Astrocyte (in vitro differentiated cells and primary cell): ENCODE results near the gene KCNA2.

ENCODE experiments used
- EZH2 ChIP-seq: IDR thresholded peaks from 2 replicates; pipeline ENCODE4 v1.6.1; 2012; ENCODE audit warnings: mild to moderate bottlenecking, low read length, inconsistent platforms; ENCODE audit not compliant: insufficient read depth
- TF ChIP-seq, protein P1 (sequence below): IDR thresholded peaks from 2 replicates; pipeline ENCODE4 v1.5.1; 2011; ENCODE audit warnings: low read depth, mild to moderate bottlenecking, inconsistent platforms, low read length, moderate library complexity; ENCODE audit not compliant: insufficient read depth

DNA sequence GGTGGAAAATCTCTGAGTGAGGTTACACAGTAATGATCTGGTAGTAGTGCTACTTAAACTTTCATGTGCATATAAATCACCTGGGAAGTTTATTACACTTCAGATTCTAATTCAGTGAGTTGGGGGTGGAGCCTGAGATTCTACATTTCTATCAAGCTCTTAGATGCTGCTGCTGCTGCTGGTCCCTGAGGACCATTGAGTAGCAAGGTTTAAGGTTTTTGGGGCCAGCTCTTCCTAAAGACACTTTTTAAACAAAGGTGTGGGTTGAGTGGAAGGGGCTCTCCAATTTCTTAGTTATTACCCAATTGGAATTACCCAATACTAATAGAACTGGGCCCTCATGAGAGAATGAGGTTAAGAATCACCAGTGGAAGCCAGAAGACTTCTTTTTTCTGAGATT lies 39.1 kb upstream of the KCNA2 start:
- TF ChIP-seq, protein P1, sequence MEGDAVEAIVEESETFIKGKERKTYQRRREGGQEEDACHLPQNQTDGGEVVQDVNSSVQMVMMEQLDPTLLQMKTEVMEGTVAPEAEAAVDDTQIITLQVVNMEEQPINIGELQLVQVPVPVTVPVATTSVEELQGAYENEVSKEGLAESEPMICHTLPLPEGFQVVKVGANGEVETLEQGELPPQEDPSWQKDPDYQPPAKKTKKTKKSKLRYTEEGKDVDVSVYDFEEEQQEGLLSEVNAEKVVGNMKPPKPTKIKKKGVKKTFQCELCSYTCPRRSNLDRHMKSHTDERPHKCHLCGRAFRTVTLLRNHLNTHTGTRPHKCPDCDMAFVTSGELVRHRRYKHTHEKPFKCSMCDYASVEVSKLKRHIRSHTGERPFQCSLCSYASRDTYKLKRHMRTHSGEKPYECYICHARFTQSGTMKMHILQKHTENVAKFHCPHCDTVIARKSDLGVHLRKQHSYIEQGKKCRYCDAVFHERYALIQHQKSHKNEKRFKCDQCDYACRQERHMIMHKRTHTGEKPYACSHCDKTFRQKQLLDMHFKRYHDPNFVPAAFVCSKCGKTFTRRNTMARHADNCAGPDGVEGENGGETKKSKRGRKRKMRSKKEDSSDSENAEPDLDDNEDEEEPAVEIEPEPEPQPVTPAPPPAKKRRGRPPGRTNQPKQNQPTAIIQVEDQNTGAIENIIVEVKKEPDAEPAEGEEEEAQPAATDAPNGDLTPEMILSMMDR: no peak
- TF ChIP-seq EZH2: no peak
